ENCODE measurements around the gene RABGGTA. TPM values are rescaled to one million over a fixed set of nuclear protein-coding genes. Genes with fewer than 3 reads are reported as not detected.
"Not testable (repeated sequence)": the region's sequence is repeated elsewhere in the genome, so short reads cannot be mapped to it uniquely, and the experiment has no call there.

Gene RABGGTA
- total RNA-seq, 1 experiment from 2014 or later: 20.2 TPM

DNA sequence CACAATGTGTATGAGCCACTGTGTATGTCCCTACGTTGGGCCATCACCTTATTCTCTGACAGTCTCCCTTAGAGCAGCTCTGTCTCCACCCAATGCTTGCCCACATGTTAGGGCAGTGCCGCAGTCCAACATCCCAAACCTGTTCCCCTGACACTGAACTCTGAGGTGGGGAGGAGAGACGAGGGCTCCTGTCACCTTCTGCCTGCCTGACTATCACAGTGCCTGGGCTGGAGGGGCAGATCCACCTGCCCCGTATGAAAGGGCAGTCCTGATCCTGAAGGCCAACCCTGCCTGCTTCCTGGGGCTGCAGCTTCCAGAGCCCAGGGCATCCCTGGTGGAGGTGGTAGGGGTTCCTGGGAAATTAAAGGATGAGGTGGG lies 10.6 kb downstream of the RABGGTA start:
- no peak for DNase-seq (ENCODE audit: low read depth)

DNA sequence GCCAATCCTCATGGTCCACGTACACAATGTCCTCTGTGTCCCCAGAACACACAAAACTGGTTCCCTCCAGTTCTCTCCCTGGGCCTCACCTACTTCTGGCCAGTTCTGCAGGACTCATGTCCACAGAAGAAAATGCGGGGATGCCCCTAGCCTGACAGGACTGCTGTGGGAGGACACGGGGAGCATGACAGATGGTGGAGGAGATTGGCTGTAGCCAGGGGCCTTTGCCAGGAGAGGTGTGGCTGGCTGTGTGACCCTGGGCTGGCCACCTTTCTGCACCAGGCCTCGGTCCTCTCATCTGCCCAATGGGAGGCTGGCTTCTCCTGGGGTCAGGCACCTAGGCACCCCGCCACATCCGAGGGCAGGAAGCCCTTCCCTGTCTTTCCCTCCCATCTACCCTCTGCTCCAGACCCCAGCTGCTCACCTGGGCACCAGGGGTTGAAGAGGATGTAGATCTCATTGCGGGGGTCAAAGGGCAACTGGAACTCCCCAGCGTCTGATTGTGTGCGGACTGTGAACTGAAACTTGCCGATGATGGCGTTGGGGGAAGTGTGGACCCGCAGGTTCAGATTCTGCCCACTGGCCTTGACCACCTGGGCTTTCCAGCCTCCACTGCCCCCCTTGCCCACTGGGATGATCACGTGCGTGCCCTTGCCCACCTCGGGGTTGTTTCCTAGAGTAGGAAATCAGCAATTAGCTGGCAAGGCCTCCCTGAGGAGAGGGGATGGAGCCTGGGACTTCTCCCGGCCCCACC lies 11.2 kb downstream of the RABGGTA start:
- no peak for DNase-seq (ENCODE audit: low read depth)

DNA sequence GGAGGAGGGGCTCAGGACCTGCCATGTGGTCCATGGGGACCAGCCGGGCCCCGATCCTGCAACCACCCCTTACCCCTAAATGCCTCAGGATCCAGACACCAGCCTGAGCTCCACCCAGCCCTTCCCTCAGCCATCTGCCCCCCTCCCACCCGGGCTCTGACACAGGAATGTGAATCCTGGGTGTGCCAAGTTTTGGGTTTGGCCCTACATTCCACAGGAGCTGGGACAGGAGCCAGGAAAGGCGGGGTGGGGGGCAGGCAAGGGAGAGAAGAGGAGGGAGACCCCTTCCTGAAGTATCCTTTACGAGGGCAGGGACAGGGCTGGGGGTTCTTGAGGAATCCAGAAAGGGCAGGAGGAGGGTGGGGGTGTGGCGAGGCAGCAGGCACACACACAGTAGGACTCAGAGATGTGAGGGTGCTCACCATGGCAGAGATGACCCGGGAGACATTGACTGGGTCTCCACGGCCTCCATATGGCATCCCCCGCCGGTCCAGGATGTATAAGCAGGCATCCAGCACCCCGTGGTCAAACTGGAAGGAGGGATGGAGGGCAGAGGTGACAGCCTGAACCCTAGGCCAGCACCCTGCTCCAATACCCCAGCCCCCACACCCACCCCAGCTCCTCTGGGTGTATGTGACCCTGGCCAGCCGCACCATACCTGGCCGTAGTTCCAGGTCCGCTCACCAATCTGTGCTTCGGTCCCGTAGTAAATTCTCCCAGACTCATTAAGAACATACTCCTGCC lies 11.9 kb downstream of the RABGGTA start:
- peak; percentile 14 for DNase-seq (ENCODE audit: low read depth)

DNA sequence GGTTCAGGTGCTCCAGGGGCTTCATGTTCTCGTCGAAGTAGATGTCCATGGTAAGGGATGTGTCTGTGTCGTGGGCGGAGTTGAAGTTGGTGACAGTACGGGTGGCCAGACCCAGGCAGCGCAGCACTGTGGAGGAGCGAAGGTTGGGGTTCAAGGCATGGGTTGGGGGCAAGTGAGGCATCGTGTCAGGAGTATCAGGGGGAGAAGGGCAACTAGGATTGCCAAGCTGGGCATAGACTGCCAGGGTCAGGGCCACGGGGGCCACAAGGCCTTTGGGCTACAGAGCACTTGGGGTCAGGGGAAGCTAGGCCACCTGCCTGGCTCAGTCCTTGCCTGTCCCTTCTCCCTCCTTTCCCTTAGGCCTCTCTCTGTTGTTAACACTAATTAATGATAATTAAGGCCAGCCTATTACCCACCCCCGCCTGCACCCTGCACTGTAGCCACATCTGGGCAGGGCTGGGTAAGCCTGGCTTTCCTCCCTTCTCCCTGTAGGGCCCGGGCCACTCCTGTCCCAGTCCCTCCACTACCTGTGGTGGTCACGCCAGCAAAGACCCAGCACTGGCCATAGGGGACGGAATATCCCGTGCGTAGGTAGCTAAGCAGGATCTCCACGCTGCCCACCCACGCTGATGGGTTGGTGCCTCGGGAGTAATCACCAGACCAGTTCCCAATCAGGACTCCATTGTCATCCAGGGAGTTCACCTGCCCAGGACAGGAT lies 12.7 kb downstream of the RABGGTA start:
- no peak for DNase-seq (ENCODE audit: low read depth)

DNA sequence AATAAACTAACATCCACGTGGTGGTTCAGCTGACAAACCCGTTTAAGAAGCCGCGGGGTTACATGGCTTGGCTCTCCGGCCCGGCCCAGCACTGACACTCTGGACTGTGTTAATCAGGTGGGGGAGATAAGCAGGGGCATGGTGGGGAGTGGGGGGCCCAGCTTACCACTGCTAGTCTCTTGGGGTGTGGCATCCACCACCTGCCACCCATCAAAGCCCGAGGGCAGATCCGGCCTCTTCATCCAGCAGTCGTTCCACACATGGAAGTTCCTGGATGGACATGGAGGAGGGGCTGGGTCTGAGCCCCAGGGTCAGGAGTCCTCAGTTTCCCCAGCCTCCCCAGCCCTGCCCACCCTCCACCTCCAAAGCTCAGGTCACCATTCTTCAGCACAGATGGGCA lies 13.3 kb downstream of the RABGGTA start:
- DNase-seq (ENCODE audit: low read depth): no peak

DNA sequence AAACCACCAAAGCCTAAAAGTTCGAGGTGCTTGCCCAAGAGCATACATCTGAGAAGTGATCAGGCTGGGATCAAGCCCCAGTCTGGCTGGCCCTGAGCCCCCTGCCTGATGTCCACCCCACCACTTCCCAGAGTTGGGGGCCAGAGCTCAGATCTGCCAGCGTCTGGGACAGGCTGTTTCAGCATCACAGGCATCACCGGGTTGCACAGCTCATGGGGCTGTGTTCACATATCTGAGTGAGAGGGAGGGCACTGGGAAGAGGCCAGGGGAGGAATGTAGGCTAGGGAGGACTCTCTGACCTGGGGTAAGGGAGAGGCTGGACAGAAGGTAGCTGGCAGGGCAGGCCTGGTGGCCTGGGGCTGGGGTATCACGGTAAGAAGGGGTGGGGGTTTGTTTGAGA lies 14.4 kb downstream of the RABGGTA start:
- no peak for DNase-seq (ENCODE audit: low read depth)

DNA sequence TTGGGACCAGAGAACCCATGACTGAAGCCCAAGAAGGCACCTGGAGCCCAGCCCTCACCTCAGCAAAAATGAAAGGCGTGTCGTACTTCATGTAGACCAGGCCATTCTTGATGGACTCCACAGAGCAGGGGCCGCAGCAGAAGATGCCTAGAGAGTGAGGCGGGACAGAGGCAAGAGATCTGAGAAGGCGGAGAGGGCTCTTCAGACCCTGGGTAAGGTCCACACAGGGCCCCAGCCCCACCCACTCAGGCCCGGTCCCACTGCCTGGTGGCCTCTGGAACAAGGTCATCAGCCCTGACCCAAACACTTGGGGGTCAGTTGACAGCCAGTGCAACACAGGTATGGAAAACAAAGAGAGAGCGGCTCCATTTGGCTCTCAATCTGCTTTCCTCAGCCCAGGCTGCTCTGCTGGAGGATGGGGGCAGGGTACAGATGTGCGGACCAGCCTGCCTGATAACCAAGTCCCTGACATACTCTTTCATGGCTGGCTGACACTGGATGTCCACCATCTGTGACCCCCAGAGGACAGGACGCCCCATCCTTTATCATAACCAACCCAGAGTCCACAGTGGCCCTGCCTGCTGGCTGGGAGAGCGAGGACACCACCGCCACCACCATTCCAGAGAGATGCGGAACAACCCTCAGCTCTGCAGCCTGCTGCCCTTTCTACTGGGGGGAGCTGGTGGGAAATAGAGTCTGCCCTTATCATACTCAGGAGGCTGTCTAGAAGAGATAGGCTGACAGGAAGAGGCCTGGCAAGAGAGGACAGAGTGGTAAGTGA lies 15.3 kb downstream of the RABGGTA start:
- no peak for DNase-seq (ENCODE audit: low read depth)

DNA sequence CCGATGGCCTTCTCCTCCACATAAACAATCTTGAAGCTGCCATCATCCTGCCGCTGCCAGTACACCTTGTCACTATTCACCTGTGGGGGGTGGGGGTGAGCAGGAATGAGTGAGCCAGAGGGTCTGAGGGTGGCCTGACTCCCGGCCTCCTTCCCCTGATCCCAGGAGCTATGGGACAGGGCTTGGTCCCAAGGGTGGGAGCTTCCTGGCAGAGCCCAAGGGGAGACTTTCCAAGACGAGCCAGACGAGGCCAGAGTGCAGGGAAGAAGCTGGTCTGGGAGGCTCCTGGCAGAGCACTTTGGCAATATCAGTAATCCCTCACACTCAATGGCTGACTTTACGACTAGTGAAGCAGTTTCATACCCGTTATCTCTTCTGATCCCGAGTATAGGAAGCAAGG lies 16.0 kb downstream of the RABGGTA start:
- no peak for DNase-seq (ENCODE audit: low read depth)

DNA sequence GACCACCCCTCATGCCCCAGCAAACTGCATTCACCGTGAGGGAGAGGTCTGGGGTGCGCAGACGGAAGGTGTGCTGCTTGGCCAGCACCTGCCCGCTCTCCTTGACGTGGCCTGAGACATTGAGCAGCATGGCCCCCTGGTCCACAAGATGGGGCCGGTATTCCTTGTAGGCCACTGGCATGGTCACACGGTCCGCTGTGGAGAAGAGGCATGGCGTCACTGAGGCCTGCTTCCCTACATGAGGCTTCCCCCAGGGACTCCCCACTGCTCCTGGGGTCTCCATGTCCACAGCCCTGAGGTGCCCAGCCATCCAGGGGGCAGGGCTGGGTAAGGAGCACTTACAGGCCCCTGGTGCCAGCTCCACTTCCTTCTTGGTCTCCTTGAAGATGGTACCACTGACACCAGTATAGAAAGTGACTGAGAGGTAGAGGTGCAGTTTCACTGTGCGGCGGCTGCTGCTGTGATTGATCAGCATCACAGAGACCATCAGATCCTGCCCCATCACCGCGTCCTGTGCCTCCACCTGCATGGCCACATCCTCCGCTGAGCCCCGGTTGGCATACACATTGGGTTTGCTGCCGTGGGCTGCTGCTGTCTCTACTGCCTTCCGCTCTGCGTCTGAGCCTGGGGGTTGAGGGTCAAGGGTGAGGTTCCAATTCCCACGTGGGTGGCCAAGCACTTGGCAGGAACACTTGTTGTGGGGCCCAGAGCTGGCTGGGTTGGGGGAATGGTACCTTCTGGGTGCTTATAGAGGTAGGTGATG lies 16.6 kb downstream of the RABGGTA start:
- DNase-seq (ENCODE audit: low read depth): no peak

DNA sequence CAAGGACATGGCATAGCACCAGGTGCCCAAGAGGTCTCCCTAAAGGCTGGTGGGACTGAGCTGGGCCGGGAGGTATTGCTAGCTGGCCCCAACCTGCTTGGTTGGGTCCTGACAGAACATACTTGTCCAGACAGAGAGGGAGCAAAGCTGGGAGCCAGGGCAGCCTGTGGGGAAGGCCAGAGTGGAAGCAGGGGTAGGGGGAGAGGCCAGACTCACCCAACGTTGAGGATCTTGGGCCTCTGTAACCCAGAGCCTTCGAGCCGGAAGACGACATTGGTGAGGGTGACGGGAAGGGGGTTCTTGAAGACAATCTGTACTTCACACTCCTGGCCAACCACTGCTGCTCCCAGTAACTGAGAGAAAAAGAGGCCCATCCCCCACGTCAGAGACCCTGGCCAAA lies 17.5 kb downstream of the RABGGTA start:
- no peak for DNase-seq (ENCODE audit: low read depth)

DNA sequence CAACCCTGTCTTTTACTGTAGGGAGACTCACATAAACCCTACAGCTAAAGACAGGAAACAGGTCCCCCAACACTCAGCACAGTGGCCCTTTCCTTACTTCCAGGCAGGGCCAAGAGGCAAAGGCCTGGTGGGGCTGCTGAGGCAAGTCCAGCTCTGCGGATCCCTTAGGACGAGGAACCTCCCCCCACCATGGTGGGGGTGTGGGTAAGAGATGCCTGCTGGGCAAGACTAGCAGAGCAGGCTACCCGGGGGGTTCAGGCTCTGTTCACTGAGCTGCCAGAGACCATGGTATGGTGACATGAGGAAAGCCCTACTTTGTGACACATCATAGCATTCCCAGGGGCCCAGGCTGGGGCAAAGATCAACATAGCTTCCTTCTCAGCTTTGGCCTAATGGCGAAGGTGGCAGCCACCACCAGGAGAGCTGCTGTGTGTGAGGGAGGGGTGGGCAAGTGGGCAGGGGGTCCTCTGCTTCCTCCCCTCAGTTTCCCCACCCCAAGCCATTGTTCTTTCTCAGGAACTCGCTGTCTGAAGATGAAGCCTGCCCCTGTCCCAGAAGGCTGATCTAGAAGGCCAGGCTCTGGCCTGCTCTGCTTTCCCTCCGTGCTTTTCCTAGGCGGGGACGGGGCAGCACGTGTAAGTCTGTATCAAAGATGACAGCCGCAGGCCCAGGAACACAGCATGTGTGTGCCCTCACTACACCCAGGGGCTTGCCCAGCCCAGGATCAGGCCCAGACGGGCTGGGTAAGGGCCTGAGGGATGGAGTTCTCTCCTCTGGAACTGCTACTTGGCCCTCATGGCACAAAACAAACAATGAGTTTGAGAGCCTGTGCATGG lies 18.9 kb downstream of the RABGGTA start:
- DNase-seq (ENCODE audit: low read depth): no peak

DNA sequence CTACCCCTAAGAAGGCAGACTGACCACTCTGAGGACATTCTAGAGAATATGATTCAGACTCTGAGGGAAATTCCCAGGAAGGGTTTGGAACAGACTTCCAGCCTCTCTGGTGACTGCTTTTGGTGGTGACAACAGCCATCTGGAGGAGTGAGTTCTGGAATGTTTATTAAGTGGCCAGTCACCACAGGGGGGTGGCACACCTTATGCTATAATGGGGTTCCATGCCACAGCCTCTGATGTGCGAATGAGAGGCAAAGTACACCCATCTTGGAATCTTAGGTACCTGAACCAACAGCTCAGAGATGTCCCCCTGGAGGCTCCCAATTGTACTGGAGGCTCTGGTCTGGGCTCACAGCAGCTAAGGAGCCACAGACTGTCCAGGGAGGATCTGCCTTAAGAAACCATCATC lies 19.5 kb downstream of the RABGGTA start:
- peak; percentile 49 for DNase-seq (ENCODE audit: low read depth)

DNA sequence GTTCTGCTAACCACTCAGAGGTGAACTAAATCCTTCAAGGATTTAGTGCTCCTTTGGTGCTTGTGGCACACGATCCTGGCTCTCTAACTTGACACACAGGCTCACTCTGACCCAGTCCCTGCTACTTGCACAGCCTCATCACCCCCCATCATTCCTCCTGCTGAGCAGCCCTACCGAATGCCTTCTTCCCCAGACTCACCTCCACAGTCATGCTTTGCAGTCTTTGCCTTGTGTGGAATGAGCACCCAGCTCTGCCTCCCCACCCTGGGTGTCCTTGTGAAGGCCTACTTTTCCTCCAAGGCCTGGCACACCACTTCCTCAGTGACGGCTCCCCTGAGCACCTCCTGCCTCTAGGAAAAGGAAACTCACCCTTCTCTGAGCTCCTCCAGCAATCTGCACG lies 21.0 kb downstream of the RABGGTA start:
- no peak for DNase-seq (ENCODE audit: low read depth)

DNA sequence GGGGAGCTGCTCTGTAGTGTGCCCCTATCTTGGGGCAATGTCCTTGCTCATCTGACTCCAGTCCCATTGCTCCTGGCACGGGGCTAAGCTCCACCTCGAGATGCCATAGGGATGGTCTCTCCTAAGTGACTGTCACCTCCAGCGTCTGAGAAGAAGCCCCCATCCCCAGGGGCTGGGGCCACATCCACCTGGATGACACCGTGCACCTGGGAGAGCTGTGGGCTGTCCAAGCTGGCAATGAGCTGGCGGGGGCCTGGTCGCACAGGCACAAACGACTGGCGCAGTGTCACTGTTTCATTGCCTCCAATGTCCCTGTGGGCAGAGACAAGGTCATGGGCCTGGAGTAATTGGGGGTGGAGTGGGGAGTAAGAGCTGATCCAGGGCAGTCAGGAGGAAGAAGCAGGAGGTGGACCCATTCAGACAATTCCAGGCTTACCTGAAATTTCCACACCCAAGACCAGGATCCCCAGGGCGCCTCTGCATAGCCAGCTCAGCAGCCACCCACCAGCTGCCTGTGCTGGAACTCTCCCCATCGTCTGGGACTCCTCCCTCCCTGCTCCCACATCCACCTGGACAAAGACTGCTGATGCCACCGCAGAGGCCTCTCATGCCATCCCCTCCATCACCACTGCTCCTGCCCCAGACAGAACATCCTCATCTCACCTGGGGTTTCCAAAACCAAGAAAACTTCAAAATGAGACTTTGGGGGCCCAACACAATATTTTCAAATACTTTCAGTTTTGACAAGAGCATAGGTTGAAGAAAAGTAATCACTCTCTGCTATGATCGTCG lies 22.0 kb downstream of the RABGGTA start:
- DNase-seq (ENCODE audit: low read depth): no peak

DNA sequence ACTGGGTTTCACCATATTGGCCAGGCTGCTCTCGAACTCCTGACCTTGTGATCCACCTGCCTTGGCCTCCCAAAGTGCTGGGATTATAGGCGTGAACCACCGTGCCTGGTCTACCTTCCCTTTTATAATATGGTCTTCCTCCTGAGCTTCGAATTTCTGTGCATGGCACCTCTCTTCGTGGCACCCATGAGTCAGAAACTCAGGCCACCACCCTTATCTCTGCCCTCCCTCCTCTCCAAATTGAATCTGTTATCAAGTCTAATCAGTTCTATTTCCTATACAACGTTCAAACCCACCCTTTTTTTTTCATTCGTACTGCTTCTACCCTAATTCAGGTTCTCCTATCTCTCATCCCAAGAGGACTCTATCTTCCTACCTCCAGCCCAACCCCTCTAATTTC lies 24.0 kb downstream of the RABGGTA start:
- DNase-seq (ENCODE audit: low read depth): no peak

DNA sequence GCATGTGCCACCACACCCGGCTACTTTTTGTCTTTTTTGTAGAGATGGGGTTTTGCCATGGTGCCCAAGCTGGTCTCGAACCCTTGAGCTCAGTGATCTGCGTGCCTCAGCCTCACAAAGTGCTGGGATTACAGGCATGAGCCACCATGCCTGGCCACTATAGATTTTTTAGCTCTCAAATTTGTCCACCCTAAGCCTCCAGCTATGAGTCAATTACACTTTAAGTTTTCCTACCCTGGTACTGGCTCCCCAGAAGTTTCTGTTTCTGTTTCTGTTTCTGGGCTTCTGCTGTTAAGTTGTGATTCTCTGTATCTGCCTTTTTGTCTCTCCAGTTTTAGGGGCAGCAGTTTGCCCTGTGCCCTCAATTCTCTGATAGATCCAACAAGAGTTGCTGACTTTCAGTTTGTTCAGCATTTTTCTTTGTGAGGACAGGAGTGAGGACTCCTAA lies 24.6 kb downstream of the RABGGTA start:
- DNase-seq (ENCODE audit: low read depth): peak; percentile 19

DNA sequence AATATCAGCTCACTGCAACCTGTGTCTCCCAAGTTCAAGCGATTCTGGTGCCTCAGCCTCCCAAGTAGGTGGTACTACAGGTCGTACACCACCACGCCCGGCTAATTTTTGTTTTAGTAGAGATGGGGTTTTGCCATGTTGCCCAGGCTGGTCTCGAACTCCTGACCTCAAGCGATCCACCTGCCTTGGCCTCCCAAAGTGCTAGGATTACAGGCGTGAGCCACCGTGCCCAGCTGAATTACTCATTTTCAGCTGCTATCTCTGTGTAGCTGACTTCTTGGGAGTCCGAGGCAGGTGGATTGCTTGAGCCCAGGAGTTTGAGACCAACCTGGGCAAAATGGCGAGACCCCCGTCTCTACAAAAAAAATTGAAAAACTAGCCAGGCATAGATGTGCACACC lies 26.0 kb downstream of the RABGGTA start:
- DNase-seq (ENCODE audit: low read depth): not testable (repeated sequence)

DNA sequence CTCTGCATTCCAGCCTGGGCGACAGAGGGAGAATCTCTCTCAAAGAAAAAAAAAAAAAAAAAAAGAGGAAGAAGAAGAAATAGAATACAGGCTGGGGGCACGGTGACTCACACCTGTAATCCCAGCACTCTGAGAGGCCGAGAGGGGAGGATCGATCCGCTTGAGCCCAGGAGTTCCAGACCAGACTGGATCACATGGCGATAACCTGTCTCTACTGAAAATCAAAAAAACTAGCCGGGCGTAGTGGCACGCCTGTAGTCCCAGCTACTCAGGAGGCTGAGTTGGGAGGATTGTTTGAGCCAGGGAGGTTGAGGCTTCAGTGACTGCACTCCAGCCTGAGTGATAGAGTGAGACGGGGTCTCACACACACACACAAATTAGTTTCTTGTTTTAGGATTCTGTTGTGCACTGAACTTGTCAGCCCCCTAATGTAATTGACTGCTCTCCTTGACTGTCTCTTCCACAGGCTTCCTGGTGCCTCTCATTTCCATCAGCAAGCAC lies 28.0 kb downstream of the RABGGTA start:
- DNase-seq (ENCODE audit: low read depth): peak; percentile 30

DNA sequence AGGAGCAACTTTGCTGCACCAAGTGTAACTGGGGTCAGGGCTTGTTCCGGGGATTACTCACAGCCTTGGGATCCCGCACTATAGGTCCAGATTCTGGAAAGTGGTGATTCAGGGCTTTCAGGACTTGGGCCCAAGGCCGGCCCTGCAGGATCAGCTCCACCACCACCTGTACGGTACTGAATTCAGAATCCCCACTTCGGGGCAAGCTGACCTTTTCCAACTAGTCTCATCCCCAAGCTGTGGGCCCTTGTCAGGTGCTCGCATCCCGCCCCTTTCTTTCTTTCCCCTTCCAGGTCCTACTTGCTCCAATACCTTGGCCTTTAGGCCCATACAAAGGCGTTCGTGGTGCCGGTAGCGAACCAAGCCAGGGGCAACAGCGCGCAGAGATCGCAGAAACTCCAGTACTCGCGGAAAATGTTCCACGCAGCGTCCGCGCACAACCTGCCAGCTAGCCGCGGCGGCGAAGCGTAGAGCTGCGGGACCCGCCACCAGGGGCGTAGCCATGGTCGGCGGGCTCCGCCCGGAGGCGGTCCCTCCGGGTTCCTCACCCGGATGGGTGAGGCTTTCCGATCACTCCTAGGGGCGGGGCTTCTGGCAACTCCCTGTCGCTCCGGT lies 29.5 kb downstream of the RABGGTA start:
- peak; percentile 89 for DNase-seq (ENCODE audit: low read depth)

Data from RPMI7951 (cell line).